Measurements from ENCODE around the gene CLCNKA.
"Not testable (repeated sequence)": the region's sequence is repeated elsewhere in the genome, so short reads cannot be mapped to it uniquely, and the experiment has no call there.

Gene CLCNKA

DNA sequence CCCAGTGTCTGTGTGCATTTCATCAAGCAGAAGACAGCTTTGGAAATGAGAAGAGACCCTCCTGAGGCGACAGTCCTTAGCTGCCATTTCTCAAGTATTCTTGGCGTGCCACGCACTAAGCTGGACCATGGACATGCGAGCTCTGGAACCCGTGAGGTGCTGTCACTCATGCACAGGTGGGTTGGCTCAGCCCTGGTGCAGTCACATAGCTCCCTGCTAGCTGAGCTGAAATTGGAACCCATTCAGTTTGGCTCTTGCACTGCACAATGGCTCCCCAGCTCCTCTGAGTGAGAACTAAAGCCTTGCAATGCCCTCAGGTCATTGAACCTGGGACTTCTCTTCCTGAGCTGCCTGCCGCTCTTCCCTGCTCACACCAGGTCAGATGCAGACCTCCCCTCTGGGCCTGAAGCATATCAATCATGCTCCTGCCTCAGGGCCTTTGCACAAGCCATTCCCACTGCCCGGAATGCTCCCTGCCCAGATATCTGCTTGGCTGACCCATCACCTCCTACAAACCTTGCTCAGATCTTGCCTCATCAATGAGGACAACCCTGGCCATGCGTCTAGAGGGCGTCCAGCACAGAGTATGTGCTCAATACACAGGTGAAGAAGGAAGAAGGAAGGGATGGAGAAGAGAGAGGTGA, 24.1 kb upstream of the CLCNKA start:
- DNase-seq (ENCODE audit: low read depth) = no peak
- H3K4me3 ChIP-seq (replicated peaks; ENCODE audit: low read depth, low read length) = no peak overlapping the region
- TF ChIP-seq, protein P1, sequence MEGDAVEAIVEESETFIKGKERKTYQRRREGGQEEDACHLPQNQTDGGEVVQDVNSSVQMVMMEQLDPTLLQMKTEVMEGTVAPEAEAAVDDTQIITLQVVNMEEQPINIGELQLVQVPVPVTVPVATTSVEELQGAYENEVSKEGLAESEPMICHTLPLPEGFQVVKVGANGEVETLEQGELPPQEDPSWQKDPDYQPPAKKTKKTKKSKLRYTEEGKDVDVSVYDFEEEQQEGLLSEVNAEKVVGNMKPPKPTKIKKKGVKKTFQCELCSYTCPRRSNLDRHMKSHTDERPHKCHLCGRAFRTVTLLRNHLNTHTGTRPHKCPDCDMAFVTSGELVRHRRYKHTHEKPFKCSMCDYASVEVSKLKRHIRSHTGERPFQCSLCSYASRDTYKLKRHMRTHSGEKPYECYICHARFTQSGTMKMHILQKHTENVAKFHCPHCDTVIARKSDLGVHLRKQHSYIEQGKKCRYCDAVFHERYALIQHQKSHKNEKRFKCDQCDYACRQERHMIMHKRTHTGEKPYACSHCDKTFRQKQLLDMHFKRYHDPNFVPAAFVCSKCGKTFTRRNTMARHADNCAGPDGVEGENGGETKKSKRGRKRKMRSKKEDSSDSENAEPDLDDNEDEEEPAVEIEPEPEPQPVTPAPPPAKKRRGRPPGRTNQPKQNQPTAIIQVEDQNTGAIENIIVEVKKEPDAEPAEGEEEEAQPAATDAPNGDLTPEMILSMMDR (IDR thresholded peaks at IDR 0.05; ENCODE audit: low read length, missing control alignments) = no peak

DNA sequence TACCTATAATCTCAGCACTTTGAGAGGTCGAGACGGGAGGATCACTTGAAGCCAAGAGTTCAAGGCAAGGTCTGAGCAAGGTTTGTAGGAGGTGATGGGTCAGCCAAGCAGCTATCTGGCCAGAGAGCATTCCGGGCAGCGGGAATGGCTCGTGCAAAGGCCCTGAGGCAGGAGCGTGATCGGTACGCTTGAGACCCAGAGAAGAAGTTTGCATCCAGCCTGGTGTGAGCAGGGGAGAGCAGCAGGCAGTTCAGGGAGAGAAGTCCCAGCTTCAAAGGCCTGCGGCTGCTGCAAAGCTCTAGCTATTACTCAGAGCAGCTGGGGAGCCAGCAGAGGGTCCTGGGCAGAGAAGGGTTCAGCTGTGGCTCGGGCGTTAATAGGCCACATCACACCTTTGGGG, 22.9 kb upstream of the CLCNKA start:
- H3K4me3 ChIP-seq (replicated peaks; ENCODE audit: low read depth, low read length) = no peak overlapping the region
- DNase-seq (ENCODE audit: low read depth) = no peak
- TF ChIP-seq, protein P1 (IDR thresholded peaks at IDR 0.05; ENCODE audit: low read length, missing control alignments) = no peak

DNA sequence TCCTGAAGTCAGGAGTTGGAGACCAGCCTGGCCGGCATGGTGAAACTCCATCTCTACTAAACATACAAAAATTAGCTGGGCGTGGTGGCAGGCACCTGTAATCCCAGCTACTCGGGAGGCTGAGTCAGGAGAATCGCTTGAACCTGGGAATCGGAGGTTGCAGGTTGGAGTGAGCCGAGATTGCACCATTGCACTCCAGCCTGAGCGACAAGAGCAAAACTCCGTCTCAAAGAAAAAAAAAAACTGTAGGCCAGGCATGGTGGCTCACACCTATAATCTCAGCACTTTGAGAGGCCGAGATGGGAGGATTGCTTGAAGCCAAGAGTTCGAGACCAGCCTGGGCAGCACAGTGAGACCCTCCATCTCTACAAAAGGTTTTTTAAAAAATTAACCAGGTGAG, 20.6 kb upstream of the CLCNKA start:
- H3K4me3 ChIP-seq (replicated peaks; ENCODE audit: low read depth, low read length); DNase-seq (ENCODE audit: low read depth): not testable (repeated sequence)

DNA sequence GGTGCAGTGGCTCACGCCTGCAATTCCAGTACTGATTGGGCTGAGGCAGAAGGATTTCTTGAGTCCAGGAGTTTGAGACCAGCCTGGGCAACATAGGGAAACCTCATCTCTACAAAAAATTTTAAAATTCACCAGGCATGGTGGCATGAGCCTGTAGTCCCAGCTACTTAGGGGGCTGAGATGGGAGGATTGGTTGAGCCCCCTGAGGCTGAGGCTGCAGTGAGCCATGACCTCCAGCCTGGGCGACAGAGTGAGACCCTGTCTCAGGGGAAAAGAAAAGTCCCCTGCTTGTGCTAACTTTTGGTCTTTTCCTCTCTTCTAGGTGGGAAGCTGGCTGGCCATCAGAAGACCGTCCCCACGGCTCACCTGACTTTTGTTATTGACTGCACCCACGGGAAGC, 16.2 kb upstream of the CLCNKA start:
- no peak for DNase-seq (ENCODE audit: low read depth)
- H3K4me3 ChIP-seq (replicated peaks; ENCODE audit: low read depth, low read length) = no peak overlapping the region
- TF ChIP-seq, protein P1 (IDR thresholded peaks at IDR 0.05; ENCODE audit: low read length, missing control alignments) = no peak

DNA sequence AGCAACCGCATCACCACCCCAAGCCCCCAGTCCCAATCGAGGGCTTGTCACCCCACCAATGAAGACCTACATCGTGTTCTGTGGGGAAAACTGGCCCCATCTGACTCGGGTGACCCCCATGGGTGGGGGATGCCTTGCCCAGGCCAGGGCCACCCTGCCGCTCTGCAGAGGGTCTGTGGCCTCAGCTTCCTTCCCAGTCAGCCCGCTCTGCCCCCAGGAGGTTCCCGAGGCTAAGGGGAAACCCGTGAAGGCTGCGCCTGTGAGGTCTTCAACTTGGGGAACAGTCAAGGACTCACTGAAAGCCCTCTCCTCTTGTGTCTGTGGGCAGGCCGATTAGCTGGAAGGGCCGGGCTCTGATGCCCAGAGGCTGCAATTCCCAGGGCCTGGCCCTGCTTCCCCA, 15.8 kb upstream of the CLCNKA start:
- DNase-seq (ENCODE audit: low read depth) = no peak
- TF ChIP-seq, protein P1 (IDR thresholded peaks at IDR 0.05; ENCODE audit: low read length, missing control alignments) = no peak
- H3K4me3 ChIP-seq (replicated peaks; ENCODE audit: low read depth, low read length) = no peak overlapping the region

DNA sequence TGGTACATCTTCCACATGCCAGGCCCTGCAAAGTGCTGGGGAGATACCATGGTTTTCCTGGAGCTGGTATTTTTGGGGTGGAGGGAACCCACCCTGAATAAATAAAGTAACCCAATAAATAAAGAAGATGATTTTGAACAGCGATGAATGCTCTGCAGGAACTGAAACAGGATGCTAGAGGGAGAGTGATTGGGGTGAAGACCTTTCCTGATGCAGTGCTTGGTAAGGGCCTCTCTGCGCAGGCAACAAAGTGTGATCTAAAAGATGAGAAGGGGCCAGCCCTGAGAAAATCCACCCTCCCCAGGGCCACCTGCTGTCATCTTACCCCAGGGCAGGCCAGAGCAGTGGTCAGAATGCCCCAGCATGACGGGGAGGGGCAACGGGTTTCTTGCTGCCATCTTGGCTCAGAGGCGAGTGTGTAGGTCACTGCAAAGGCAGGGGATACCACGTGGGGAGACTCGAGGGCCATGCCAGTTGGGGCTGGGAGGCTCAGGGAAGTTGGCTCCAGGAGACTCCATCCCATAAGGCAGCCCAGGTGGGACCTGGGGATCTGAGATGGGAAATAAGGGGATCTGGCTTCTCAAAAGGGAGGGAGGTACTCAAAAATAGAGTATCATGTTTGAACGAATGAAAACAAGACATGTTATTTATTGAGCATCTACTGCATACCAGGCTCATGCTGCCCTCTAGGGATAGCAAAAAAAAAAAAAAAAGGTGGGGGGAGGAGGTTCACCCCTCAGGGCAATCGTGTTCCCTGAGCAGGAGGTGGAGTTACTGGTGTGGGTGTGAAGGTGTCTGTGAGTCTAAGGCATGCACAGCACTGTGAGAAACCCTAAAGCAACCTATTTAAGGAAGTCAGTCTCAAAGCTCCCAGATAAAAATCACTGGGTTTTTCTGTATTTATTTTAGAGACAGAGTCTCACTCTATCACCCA, 15.0 kb upstream of the CLCNKA start:
- DNase-seq (ENCODE audit: low read depth) = peak; percentile 33
- TF ChIP-seq, protein P1 (IDR thresholded peaks at IDR 0.05; ENCODE audit: low read length, missing control alignments) = peak; percentile 15

DNA sequence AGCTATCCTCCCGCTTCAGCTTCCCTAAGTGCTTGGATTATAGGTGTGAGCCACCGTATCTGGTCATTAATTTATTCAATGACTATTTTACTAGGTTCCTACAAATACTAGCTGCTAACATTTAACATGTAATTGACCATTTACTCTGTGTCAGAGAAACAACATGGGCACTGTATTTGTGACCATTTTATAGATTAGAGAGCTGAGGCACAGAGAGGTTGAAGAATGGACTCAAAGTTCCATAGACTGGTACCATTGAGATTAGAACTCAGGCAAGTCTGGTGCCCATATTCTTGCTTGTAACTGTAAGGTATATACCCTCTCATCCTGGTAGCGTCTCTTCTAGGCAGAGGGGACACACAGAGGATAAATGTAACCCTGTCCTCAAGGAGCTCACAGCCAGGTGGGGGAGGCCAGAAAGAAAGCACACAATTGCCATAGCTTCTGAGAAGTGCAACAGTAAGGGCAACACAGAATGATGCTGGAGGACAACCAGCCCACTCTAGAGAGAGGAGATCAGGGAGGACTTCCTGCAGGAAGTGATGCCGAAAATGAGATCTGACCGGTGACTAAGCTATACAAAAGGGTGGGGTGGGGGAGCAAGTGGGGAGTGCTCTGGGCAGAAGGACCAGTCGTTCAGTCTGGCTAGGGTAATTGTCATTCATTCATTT, 14.0 kb upstream of the CLCNKA start:
- H3K4me3 ChIP-seq (replicated peaks; ENCODE audit: low read depth, low read length) = no peak overlapping the region
- TF ChIP-seq, protein P1 (IDR thresholded peaks at IDR 0.05; ENCODE audit: low read length, missing control alignments) = no peak
- no peak for DNase-seq (ENCODE audit: low read depth)

More for the DNA sequence above, 15.0 kb upstream of the CLCNKA start:
- H3K4me3 ChIP-seq (replicated peaks; ENCODE audit: low read depth, low read length) = no peak overlapping the region

Measured in fibroblast of pulmonary artery (primary cell).